Adrenal gland (tissue), 5 donors: ENCODE data around the gene NIM1K.

ENCODE experiments used
- POLR2A ChIP-seq, 2 donors: fragments of 450-650 bp; IDR thresholded peaks; one replicate each; pipeline ENCODE4 v1.6.1; 2017; ENCODE audit warnings: antibody characterized with exemption in 2 of 2, mild to moderate bottlenecking in 2 of 2, moderate library complexity in 1 of 2
- TF ChIP-seq, protein P1 (sequence below), 6 experiments: fragments of 450-650 bp in 4 of 6; fragments of 200-600 bp in 2 of 6; sonication (generic) in 1 of 6; IDR thresholded peaks; 1 replicate in 5 of 6; 2 replicates in 1 of 6; pipeline versions ENCODE4 v1.5.1 to v1.8.0; 2016 to 2021; ENCODE audit warnings: antibody characterized with exemption in 6 of 6, mild to moderate bottlenecking in 2 of 6, moderate library complexity in 1 of 6
- donor health status: DM: no; HTN: no; CAD: no.

GRCh38 chr5:43303242-43303641 is 111.2 kb downstream of the NIM1K start:
- TF ChIP-seq, protein P1, sequence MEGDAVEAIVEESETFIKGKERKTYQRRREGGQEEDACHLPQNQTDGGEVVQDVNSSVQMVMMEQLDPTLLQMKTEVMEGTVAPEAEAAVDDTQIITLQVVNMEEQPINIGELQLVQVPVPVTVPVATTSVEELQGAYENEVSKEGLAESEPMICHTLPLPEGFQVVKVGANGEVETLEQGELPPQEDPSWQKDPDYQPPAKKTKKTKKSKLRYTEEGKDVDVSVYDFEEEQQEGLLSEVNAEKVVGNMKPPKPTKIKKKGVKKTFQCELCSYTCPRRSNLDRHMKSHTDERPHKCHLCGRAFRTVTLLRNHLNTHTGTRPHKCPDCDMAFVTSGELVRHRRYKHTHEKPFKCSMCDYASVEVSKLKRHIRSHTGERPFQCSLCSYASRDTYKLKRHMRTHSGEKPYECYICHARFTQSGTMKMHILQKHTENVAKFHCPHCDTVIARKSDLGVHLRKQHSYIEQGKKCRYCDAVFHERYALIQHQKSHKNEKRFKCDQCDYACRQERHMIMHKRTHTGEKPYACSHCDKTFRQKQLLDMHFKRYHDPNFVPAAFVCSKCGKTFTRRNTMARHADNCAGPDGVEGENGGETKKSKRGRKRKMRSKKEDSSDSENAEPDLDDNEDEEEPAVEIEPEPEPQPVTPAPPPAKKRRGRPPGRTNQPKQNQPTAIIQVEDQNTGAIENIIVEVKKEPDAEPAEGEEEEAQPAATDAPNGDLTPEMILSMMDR (IDR thresholded peaks at IDR 0.05): no peak
- no peak for TF ChIP-seq POLR2A (IDR thresholded peaks at IDR 0.05)
